Stimulated activated CD8-positive, alpha-beta memory T cell treated with anti-CD3 and anti-CD28 coated beads, Interleukin-12 subunit alpha, Interleukin-12 subunit beta, amount 100 ng/mL, for 24 hours (primary cell): ENCODE results near the gene TRERF1.

Source experiments
- DNase-seq: peaks from one replicate; pipeline ENCODE4 v3.0.0-alpha.2; 2020; ENCODE audit errors: extremely low read depth

TRERF1 gene

DNA sequence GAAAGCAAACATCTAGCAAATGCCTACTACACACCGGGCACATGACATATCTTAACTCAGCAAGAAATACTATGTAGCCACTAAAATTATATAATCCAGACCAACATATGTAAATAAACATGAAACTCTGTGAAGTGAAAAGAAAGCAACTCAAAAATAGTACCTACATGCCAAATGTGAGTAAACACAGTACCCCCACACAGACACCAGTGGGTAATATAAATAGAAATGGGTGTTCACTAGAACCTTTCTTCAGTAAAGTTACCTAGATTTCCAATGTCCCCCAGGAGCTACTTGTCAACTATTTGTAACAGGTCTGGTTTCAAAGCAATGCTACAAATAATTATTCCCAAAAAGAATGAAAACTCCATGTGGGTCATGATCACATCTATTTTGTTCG is 25.5 kb downstream of the TRERF1 start:
- no peak for DNase-seq

DNA sequence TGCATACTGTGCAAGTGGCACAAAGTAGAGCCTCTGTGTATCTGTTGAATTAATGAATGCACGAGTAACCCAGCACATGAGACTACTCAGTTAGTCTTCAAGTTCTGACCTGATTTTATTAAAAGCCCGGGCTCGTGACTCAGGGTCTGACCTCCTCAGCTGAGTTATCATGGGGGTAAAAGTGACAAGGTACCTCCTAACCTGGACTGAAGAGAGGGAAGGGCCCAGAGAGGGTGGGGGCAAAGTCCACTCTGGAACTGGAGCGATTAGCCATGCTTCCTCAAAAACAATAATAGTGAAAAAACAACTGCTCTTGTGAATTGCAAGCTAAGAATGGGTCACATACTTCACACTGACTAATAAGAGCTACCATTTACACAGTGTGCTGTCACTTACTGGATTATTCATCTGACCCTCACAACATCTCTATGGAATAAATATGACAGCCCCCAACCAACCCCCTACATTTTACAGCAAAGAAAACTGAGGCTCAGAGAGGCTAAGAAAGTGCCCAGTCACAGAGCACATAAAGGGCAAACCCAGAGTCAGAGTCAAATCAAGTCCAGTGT is 26.7 kb downstream of the TRERF1 start:
- no peak for DNase-seq

DNA sequence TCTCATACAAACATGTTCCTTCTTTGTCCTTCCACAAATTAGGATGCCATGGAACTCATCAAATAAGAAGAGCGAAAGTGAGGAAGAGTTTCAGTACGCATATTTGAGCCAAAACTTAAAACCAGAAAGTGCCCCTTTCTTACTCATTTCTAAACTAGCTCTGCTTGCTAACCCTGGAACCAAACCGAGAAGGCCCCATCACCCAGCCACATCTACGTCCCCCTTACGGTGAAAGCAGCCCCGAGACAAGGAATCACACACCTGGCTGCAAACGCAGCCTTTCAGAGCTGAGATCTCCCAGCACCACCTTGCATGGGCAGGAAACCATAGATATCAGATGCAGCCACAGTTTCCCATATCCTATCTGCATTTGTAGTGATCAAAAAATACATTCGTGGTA is 28.5 kb downstream of the TRERF1 start:
- DNase-seq, result peak; percentile 23

DNA sequence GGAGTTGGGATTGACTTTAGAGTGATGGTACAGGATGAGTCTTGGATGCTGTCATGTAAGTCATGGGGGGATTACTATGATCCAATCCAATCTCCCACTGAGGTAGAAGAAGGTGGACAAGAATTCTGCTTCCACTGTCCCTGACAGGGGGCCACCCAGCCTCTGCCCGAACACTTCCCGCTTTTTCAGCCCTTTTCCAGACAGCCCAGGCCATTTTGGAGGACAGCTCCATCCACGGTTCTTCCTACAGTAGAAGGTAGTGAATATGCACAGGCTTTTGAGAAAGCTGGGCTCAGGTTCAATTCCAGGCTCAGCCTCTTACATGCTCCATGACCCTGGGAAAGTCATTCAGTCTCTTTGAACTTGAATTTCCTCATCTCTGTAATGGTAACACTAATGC is 31.0 kb downstream of the TRERF1 start:
- no peak for DNase-seq

DNA sequence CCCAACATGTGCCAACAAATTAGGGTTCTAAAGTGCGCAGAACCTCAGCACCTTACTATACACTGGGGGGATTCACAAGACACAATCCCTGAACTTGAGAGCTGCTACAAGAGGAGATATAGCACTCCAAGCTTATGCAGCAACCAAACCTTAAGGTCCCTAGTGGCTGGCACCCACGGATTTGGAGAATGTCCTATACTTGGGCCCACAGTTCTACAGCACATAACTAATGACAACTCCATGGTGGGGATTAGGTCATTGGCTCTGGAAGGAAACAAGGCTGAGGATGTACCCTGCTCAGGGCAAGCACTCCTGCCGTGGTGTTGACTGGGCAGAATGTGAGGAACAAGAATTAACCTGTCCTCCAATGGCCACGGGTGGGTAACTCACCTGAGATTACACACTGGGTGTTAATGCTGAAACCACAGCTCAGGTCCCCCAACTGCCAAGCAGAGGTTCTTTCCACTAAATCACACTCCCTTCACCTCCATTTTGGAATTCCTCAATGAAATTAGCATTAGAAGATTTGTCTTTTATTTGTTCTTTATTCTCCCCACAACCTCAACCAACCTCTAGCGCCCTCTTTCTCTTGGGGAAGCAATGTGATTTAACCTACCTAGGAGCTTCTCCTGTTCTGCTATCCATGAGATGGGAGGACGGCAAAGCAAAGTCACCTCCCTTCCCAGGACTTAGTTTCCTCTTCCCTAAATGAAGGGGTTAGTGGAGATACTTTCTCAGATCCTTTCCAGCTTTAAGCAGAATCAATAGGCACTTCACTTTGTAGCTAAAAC is 32.0 kb downstream of the TRERF1 start:
- DNase-seq, result no peak

DNA sequence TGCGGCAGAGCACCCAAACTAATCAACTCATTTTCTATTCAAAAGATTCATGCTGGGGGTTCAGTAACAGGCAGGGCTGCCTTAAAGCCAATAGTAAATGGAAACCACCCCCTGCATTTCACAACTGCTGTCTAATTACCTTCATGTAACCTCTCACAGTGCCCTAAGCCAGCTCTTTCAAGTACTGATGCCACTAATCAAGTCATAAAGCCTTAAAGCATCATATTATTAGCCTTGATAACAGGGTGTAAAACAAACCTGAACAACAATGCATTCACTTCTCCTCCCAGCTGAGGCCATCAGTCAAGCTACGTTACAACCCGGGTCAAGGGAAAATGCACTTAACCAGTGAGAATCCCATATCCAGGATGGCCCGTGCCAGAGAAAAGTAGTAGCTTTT is 33.0 kb downstream of the TRERF1 start:
- no peak for DNase-seq

DNA sequence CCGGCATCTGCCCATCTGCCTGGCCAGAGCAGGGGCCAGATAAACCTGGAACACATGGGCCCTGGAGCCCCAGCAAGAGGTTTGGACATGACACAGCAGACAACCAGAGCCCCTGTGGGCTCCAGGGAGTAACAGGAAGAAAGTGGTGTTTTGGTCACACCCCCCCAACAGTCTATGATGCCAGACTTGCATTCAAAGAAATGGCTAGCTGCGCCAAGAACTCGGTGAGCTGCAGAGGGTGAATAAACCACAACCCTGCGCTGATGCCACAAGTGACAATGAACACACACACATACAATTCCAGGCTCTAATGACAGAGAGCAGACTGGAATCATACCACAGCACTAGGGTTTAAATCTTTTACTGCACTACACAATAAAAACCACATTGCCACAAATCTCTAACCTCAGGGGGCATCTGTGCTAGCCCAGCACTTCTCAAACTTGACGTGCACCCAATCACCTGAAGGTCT is 34.0 kb downstream of the TRERF1 start:
- no peak for DNase-seq

DNA sequence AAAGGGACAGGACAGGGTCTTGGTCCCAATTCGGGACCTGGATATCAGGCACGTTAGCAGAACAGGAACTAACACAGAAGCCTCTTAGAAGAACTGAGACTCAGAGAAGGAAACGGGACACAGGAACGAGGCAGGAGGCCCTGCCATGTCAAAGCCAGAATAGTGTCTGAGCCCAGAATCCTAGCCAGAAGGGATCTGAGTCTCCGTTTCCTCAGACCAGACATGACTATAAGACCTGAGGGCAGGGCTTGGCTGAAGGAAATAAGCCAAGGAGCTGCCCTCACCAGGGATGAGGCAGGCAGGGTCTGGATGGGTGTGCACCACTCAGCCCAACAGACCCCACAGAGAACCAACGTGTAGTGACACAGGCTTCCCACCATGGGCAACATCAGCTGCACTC is 40.3 kb downstream of the TRERF1 start:
- DNase-seq, result no peak

DNA sequence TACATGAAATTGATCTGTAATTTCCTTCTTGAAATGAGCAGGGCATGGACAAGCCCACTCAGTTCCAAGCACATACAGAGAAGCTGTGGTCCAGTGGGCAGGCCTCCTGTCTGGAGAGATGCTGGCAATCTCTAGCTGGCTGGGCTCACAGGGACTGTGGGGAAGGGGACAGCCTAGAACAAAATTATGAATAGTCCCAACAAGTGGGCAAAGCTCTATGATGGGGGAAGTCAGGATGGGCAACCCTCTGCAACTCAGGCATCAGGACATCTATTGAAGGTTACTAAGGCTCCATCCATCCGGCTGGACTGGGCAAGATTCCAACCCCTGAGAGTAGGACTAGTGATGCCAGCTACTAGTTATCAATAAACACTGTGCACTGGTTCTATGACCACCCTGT is 40.9 kb downstream of the TRERF1 start:
- no peak for DNase-seq

DNA sequence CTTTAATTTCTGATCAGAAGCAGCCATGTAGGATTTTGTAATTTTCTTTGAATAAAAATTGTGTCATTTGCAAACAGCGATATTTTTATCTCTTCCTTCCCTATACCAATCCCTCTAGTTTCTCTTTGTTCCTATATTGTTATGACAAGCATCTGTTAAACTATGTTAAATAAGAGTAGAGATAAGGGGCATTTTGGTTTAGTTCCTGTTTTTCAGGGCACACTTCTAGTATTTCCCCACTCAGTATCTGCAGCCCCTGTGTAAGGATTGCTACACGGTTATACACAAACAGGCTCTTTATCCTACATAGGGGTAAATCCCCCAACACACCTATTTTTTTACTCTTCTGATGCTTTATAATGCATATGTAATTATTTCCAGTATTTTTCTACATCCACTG is 42.1 kb downstream of the TRERF1 start:
- DNase-seq, result no peak

DNA sequence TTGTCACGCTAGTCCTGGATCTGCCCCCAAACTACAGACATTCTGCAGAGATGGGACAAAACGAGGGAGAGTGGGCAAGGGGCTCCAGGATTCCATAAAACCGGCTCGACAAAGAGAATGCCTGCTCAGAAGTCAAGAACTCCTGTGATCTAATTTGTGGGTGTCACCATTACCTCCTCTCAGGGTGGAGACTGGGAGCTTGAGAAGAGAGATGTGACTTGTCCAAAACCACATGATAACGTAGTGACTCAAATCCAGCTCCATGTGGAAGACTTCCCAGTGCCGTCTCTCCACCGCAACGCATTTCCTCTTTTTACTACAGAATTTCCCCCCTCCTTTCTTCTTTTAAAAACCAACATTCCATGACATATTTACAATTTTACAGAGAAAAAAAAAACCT is 44.3 kb downstream of the TRERF1 start:
- no peak for DNase-seq

DNA sequence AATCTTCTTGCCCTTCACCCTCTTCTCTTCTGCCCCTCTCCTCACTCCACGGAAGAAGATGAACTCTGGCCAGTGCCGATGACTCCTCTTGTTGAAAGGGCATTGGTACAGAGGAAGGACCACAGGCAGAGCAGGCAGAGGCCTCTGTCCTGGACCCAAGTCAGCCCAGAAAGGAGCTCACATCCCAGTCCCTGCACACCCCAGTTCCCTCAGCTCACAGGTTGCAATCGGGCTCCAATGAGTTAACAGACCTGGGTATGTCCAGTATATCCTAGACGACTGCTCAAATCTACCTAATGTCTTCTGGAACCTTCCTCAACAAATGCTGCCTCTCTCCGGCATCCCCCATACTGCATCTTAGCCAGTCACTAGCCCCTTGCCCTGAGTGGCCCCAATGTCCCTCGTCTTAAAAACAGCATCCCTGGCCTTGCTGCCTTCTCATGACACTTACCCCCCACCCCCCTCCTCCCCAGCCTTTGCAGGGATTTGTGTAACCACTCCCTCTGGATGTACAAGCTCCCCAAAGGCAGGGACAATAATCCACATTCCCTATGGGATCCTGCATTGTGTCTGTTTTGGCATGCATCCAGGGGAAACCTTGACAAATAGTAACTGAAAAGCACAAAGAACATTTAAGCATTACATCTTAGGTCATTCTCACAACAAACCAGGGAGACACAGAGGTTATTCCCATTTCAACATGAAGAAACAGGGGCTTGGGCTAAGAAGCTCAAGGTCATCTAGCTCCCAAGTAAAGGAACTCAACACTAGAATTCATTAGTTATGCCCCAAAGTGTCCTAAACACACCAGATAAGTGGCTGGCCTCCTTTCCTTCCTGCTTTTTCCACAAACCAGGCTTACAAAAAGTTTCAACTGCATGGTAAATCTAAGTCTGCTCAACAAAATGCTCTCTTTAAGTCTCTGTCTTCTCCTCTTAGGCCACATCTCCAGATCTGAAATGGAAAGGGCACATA is 45.1 kb downstream of the TRERF1 start:
- DNase-seq, result no peak

DNA sequence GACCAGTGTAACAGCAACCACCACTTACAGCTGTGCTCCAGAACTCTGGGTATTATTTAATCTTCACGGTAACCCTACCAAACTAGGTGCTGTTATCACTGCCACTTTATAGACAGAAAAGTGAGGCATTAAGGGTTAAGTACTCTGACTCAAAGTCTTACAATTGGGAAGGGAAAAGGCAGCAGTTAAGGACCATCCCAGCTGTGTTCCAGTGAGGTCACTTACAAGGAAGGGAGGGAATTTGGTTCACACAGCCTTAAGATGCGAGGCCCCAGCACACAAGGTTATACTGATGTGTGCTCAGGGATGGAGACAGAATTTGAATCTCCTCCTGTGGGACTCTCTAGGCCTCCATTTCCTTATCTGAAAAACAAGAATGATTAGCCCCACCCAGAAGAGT is 46.7 kb downstream of the TRERF1 start:
- DNase-seq, result no peak

DNA sequence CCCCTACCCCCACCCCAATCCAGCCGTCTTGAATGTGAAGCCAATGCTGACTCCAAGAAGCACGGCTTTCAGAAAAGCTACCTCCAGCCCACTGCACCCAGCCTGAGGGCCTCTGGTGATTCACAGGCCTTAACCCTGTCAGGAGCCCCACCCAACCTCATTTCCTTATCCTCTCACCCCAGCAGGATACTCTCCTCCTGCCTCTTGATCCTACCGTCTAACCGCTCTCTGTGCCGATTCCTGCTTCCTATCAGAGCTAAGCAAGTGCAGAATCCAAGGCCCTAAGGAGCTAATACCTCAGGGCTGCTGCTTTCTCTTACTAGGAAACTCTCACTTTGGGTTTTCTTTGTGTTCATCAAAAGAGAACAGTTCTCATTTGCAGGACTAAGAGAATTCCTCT is 47.2 kb downstream of the TRERF1 start:
- no peak for DNase-seq

DNA sequence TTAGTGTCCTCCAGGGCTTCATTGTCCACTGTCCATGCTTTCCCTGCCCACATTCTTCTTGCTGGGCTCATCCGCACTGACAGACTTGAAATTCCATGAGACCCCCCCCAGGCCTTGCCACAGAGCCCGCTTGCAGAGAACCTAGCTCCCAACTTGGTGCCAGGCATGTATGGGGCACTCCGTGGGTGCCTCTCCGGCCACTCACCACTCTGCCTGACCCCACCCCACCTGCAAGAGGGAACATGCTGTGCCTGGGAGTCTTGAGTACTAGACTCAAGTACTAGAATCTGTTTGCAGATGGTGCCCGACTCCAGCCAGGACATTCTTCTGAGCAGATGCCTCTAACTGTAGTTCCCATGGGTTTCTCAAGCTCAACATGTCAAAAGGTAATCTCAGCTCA is 47.9 kb downstream of the TRERF1 start:
- DNase-seq, result no peak

DNA sequence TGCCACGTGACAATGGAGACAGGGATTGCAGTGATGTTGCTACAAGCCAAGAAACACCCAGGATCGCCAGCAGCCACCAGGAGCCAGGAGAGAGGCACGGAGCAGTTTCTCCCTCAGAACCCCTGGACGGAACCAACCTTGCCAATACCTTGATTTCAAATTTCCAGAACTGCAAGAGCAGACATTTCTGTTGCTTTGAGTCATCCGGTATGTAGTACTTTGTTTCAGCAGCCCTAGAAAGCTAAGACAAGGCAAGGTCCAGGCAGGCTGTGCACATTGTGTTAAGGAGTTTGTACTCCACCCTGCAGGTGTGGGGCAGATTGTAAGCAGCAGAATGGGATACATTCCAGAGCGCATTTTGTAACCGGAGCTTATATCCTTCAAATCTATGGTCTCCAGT is 48.3 kb downstream of the TRERF1 start:
- DNase-seq, result no peak

DNA sequence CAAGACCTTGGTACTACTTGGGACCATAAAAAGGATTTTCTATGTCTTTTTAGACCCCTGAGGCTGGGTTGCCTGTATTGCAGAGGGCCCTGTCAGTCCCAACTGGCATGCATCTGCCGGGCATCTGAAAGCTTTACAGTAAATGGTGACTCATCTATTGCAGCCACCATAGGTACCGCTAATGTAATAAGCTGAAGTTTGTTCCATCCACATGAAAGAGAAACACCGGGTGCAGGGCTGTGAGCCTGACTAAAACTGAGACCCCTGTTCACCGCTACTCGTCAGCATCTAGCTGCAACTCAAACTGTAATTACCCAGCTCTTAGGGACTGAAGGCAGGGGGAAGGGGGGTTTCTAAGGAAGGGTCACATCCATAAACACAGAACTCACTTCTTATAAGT is 49.5 kb downstream of the TRERF1 start:
- no peak for DNase-seq

DNA sequence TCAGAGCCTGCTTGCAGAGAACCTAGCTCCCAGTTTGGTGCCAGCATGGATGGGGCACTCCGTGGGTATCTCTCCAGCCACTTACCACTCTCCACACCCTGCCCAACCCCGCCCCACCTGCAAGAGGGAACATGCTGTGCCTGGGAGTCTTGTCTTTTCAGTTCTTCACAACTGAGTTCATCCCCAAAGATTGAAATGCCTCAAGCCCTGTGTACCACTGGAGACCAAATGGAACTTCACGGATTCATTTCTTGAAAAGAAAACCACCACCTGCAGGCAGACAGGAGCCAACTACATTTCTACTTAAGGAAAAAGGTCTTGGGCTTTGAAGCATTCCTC is 50.1 kb downstream of the TRERF1 start:
- no peak for DNase-seq

DNA sequence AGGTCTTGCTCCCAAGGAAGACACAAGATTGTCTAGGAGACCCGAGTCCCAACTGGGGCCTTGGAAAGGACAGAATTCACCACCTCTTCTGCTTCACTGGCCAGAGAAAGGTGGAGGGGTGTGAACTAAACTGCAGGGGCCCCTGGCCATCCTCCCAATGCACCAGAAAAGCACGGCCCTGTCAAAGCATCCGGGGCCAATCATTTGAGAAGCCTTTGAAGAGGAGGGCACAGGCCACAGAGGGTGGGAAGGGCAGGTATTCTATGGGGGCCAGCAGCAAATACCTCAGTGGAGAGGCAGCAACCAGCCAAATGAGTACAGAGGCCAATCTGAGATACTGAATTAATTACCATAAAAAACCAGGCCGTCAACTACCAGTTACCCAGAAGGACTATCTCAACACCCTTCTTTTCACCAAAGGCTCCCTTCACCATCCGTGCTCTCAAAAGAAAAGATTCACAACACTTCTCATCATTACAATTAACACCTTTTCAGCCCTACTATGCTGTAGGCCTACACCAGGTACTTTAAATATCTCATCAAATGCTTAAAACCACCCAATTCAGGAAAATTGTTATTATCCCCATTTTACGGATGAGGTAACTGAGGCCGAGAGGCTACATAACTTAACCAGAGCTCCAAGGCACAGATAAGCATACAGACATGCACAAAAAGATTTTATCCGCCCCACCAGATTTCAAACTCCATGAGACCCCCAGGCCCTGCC is 50.7 kb downstream of the TRERF1 start:
- DNase-seq, result no peak

DNA sequence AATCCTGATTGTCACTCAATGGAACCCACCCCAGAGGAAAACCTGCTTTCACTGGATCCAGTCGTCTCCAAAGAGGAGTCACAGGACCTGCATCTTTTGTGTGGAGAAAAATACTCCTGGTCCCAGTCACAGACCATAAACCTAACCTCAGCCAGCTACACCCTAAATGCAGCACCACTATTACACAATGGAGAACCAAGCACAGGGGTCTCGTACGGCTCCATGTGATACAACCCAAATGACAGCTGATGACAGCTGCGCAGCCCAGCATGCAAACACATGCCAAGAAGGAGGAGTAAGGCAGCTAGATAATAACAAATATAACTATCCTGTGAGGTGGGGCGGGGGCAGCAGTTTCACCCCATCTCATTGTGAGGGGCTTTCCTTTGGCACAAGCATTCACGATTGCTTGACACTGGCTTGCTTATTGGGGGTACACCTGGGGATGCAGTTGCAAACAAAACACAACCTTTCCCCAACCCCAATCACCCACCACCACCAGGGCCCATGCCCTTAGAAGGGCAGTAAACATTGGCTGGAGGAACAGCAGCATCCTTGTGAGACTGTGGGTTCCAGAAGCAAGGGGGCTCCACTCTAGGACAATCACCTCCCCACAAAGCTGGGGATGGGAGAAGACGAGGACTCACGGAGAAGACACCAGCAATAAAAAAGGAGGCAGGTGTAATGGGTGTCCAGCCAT is 51.5 kb downstream of the TRERF1 start:
- DNase-seq, result no peak

DNA sequence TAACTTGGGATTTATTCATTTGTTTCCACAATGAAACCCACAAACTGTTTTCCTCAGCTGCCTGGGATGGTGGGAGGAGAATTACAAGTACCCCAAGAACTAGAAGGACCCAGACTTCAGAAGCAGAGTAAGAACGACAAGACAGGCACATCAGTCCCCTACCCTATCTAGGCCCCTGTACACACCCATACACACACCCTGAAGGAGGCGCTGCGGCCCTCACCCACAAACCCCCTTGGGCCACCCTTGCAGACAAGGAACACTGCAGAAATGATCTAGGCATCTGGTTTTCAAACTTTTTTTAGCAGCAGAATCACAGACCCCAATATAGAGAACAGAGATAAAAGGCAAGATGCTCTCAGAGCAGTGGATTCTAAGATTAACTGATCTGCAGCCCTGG is 55.0 kb downstream of the TRERF1 start:
- no peak for DNase-seq
